Activated naive CD4-positive, alpha-beta T cell treated with anti-CD3 and anti-CD28 coated beads for 36 hours (primary cell): ENCODE results near the gene TKFC. TPM values are rescaled to one million over a fixed set of nuclear protein-coding genes. Genes with fewer than 3 reads are reported as not detected.

Experiments
- CTCF ChIA-PET: fragments of 350-600 bp; sonication (Branson Sonifier 250); formaldehyde crosslinking; loops from one replicate; lab custom pipeline; 2021; ENCODE audit warnings: antibody characterized with exemption; lab: Charles Lee
- DNase-seq: peaks from one replicate; pipeline ENCODE4 v3.0.0-alpha.2; 2020
- H3K27ac Mint-ChIP-seq: one replicate; pipeline ENCODE4 v1.8.0; 2021; ENCODE audit warnings: mild to moderate bottlenecking, mixed read lengths
- H3K27me3 Mint-ChIP-seq: one replicate; pipeline ENCODE4 v1.8.0; 2021; ENCODE audit warnings: low read depth, mixed read lengths
- H3K36me3 Mint-ChIP-seq: one replicate; pipeline ENCODE4 v1.8.0; 2021; ENCODE audit warnings: low read depth, mixed read lengths
- H3K4me1 Mint-ChIP-seq: one replicate; pipeline ENCODE4 v1.8.0; 2021; ENCODE audit warnings: low read depth, mixed read lengths
- H3K4me3 Mint-ChIP-seq: one replicate; pipeline ENCODE4 v1.8.0; 2021; ENCODE audit warnings: mild to moderate bottlenecking, moderate library complexity, mixed read lengths
- H3K9me3 Mint-ChIP-seq: one replicate; pipeline ENCODE4 v1.8.0; 2021; ENCODE audit warnings: mixed read lengths
- intact Hi-C: fragments of 100-400 bp; cut with micrococcal nuclease; formaldehyde crosslinking; loops from one replicate; pipeline ENCODE4 v1.15.1; 2023
- total RNA-seq, 2 experiments: library from RNA; stranded (reverse); gene quantifications; one replicate each; pipeline ENCODE4 v1.2.3, GENCODE V29; 2021

TKFC gene, protein sequence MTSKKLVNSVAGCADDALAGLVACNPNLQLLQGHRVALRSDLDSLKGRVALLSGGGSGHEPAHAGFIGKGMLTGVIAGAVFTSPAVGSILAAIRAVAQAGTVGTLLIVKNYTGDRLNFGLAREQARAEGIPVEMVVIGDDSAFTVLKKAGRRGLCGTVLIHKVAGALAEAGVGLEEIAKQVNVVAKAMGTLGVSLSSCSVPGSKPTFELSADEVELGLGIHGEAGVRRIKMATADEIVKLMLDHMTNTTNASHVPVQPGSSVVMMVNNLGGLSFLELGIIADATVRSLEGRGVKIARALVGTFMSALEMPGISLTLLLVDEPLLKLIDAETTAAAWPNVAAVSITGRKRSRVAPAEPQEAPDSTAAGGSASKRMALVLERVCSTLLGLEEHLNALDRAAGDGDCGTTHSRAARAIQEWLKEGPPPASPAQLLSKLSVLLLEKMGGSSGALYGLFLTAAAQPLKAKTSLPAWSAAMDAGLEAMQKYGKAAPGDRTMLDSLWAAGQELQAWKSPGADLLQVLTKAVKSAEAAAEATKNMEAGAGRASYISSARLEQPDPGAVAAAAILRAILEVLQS
- 100 to 1,000 TPM; 146 to 154 TPM for total RNA-seq

DNA sequence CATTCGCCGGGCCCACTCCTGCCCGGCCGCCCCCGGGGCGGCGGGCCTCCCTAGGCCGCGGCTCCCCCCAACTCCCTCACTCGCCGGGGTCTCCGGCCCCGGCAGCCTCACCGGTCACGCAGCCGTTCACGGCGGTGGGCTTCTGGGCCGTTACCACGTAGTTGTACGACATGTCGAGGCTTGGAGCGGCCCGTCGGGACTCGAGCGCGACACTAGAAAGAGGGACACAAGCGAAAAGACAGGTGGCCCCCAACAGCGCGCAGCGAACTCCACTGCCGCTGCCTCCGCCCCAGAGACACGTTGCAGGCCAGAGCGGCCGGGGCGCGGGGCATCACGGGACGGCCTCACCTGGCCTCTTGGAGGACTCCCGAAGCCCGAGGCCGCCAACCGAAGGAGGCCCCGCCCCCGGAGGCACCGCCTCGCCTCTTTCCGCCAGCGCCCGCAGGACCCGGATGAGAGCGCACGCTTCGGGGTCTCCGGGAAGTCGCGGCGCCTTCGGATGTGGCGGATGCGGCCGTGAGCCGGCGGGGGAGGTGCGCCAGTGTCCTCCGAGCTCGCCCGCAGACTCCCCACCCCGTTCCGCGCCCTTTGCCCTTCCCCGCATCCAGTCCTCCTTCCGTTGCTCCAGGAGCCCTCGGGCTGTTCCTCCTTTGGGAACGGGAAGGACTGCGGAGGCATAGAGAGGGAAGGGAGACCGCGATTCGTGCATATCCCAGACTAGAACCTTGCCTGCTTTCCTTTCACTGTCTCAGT, at the start of gene TKFC, which contains the start of gene DDB1:
TSS of gene TKFC (plus strand) at position 432 of the 753 bp plus-strand sequence. CDS start 1,501 bp downstream, outside the sequence.
TSS of gene DDB1 (minus strand) at position 309 of the 753 bp plus-strand sequence. CDS start at position 172, 137 bp downstream.
- Mint-ChIP-seq H3K9me3 (no peaks in the 10 kb centered on the region), H3K36me3 (peaks cover 41% of the 10 kb centered on the region), H3K4me3 (peak within 1 kb of the TSS; percentile 96), H3K4me1 (peaks cover 73% of the 10 kb centered on the region), H3K27me3 (no peaks in the 10 kb centered on the region), H3K27ac (peak within 1 kb of the TSS; percentile 94)
- peak; percentile 98 for DNase-seq
- CTCF ChIA-PET, result interaction anchor here (1.1 to 9.2 kb wide), 6 partner anchors 28 to 236 kb away, joined by 4 to 243 read pairs (median 24); partner anchors contain the start of genes CYB561A3, TMEM138 and TMEM216
- intact Hi-C loops, result loop anchor here (1.0 to 10.0 kb wide), 6 partner anchors 29 to 418 kb away; partner anchors contain the start of genes SDHAF2, TMEM109, TMEM138 and VPS37C

DNA sequence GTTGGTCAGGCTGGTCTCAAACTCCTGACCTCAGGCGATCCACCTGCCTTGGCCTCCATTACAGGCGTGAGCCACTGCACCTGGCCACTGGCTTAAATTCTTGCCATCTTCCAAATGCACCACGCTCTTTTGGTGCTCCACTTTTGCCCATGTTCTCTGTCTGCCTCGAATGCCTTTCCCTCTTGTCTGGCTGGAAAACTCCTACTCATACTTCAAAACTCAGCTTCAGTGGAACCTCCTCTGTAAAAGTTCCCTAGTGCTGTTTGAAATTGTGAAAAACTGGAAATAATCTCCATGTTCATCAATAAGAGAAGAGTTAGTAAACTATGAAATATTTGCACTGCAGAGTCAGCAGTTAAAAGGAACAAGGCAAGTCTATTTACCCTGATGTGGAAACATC, 49.4 kb upstream of the TKFC start:
- DNase-seq, result no peak
- Mint-ChIP-seq H3K4me1 (no peaks in the 10 kb centered on the region), H3K9me3 (no peaks in the 10 kb centered on the region), H3K36me3 (peaks cover 18% of the 10 kb centered on the region), H3K27me3 (no peaks in the 10 kb centered on the region), H3K4me3 (no peak overlapping the region), H3K27ac (no peak overlapping the region)
- intact Hi-C loops, result no loop called here
- CTCF ChIA-PET, result no interaction called here

DNA sequence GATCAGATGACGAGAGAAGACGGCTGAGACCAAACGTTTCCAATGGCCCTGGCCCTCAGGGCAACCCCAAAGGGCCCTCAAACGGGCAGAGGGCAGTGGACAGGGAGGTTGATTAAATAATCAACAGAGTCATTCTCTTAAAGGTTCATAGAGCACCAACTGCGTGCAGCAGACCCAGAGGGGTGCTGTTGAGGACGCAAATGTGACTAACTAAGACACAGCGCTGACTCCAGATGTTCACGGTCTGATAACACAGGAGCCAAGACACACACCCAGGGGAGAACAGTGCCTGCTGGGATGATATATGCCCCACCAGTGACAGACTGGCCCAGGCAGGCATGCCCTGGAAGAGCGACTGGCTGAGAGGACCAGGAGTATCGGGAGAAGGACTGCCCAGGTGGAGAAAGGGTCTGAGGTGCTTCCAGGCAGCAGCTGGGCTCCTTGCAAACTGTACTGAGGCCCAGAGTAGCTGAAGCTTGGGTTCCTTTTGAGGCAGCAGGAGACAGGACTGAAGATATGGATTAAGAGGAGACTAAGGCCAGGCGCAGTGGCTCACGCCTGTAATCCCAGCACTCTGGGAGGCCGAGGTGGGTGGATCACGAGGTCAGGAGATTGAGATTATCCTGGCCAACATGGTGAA, 45.6 kb upstream of the TKFC start:
- CTCF ChIA-PET, result interaction anchor here (0.6 kb wide), 2 partner anchors 73 to 423 kb away, joined by 3 read pairs; no protein-coding TSS in a partner anchor
- Mint-ChIP-seq H3K27me3 (peaks cover 2% of the 10 kb centered on the region), H3K9me3 (no peaks in the 10 kb centered on the region), H3K36me3 (peaks cover 14% of the 10 kb centered on the region), H3K4me3 (no peak overlapping the region), H3K27ac (no peak overlapping the region), H3K4me1 (peaks cover 1% of the 10 kb centered on the region)
- intact Hi-C loops, result no loop called here
- DNase-seq, result no peak

DNA sequence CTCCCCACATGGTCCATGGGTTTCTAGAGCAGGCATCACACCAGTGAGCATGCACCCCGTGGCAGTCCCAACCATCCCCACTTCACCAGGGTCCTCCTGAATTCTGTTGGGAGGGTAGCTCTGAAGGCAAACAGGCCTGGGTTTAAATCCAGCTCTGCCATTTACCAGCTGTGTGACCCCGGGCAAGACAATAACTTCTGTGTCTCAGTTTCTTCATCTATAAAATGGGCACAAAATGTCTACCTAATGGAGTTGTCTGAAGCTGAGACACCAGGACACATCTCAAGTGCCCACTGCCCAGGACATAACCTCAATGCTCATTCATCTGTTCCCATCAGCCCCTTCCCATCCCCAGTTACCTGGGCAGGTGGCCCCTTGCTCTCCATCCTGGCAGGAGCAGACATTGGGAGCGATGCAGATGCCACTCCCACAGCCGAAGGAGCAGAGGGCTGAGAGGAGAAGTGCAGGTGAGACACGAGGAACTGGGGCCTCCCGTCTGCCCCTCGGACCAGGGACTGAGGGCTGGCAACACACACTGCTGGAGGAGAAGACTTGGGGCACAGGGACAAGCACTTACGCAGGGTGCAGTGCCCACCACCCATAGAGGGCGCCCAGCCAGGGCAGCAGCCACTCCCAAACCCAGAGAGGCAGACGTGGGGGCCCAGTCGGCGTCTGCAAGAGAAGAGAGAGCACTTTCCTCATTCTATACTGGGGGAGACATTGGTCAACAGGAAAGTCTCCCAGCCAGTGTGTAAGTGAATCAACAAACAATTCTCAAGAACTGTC, 41.9 kb upstream of the TKFC start:
- intact Hi-C loops, result no loop called here
- Mint-ChIP-seq H3K4me1 (peaks cover 11% of the 10 kb centered on the region), H3K27ac (no peak overlapping the region), H3K9me3 (no peaks in the 10 kb centered on the region), H3K36me3 (peaks cover 3% of the 10 kb centered on the region), H3K4me3 (no peak overlapping the region), H3K27me3 (peaks cover 9% of the 10 kb centered on the region)
- CTCF ChIA-PET, result interaction anchor here (0.5 to 1.0 kb wide), 3 partner anchors 15 to 94 kb away, joined by 3 to 5 read pairs (median 4); no protein-coding TSS in a partner anchor
- no peak for DNase-seq

DNA sequence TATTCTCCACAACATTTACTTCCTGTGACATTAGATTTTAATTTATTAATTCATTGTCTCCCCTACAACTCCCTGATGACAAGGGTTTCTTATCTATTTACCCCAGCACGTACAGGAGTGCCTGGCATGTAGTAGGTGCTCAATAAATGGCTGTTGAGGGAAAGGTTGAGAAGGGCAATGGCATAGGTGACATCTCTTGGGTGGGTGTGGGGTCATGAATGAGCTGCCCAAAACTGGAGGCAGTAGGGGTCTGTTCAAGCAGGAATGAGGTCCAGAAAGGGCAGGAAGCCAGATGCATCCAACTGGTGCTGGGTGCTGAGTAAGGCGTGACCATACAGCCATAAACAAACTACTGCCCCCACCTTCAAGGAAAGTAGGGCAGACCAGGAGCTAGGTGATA, 40.7 kb upstream of the TKFC start:
- no peak for DNase-seq
- Mint-ChIP-seq H3K36me3 (peaks cover 3% of the 10 kb centered on the region), H3K9me3 (no peaks in the 10 kb centered on the region), H3K4me1 (peaks cover 15% of the 10 kb centered on the region), H3K4me3 (peak overlapping the region; percentile 29), H3K27ac (no peak overlapping the region), H3K27me3 (peaks cover 9% of the 10 kb centered on the region)
- intact Hi-C loops, result no loop called here
- CTCF ChIA-PET, result interaction anchor here (1.0 kb wide), 1 partner anchor 22 kb away, joined by 7 read pairs; no protein-coding TSS in a partner anchor

DNA sequence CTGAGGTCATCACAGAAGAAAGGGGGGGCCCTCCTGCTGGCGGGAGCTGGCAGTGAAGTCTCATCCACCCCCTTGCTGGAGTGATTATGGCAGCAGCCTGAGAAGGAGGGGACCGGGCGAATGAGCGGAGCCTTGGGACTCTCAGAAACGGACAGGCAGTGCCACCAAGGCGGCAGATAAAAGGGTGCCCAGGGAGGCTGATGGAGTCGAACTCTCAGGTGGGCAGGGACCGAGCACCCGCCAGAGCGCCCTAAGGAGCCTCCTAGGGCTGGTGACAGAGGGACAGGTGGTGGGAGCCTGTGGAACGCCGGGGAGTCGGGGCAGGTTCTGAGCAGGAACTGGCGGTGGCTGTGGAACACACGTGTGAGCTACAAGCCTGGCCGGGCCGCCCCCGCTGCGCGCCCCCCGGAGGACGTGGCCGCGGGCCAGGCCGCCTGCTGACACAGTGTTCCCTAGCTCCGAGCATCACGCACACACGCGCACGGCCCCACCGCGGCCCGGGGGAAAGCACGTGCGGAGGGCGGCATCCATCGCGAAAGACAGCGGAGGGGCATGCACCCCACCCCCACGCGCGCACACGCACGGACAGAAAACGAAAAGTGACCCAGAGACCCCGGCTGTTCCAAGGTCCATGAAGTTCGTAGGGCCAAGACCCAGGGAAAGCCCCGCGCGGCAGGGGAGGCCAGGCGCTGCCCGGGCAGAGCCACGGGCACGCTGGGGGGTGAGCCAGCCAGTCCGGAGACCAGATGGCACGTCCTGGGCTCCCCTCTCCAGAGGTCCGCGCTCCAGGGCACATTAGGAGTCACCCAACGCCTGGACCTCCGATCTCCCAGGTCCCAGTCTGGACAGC, 38.9 kb upstream of the TKFC start:
- no peaks in the 10 kb centered on the region for H3K9me3 Mint-ChIP-seq
- peak; percentile 42 for DNase-seq
- intact Hi-C loops, result loop anchor here (1.0 to 2.0 kb wide), 3 partner anchors 39 to 519 kb away; partner anchors contain the start of genes DDB1 and TKFC
- peaks cover 29% of the 10 kb centered on the region for H3K4me1 Mint-ChIP-seq
- CTCF ChIA-PET, result interaction anchor here (0.6 to 2.1 kb wide), 12 partner anchors 12 to 463 kb away, joined by 3 to 10 read pairs (median 4); no protein-coding TSS in a partner anchor
- H3K27me3 Mint-ChIP-seq, result peaks cover 9% of the 10 kb centered on the region
- H3K36me3 Mint-ChIP-seq, result peaks cover 16% of the 10 kb centered on the region
- H3K27ac Mint-ChIP-seq, result peak overlapping the region; percentile 72
- H3K4me3 Mint-ChIP-seq, result peak overlapping the region; percentile 84

DNA sequence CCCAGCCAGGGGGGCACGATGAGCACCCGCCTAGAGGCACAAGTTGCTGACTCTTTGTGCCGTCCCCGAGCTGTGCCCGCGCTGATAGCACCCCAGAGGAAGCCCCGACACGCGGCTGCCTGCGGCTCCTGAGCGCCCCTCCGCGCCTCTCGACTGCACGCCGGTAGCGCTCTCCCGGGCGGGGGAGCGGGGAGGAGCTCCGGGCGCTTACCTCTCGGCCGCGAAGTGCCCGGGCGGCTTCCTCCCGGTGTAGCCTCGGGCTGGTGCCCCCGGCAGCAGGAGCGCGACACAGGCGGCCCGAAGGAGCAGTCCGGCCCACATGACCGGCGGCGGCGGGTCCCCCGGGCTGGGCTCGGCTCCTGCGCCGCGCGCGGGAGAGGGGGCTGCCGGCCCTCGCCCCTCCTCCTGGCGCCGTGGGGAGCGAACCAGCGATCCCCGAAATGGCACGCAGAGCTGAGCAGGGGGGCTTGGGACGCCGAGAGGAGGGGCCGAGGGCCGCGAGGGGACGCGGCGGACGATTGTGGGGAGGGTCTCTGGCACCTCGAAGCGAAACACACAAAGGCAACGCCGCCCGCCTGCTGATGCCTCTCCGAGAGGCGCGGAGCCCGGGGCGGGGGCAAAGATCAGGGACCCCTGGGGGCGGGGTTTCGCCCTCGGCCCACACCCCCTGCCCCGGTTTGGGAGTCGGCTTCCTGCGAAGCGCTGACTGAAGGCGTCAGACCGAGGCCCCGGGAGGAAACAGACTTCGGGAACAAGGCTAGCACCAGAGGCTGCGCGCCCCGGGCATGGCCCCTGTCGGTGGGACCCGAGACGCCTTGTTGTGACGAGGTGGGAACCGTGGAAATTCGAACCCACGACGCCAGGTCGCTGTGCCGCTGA, 38.1 kb upstream of the TKFC start, which contains the start of gene VWCE:
TSS of gene VWCE (minus strand) at position 600 of the 879 bp plus-strand sequence. CDS start at position 321, 279 bp downstream.
- Mint-ChIP-seq H3K36me3 (peaks cover 16% of the 10 kb centered on the region), H3K4me1 (peaks cover 34% of the 10 kb centered on the region), H3K27me3 (peaks cover 9% of the 10 kb centered on the region), H3K4me3 (peak within 1 kb of the TSS; percentile 84), H3K9me3 (no peaks in the 10 kb centered on the region), H3K27ac (peak within 1 kb of the TSS; percentile 41)
- DNase-seq, result peak; percentile 83
- intact Hi-C loops, result loop anchor here (1.0 to 2.0 kb wide), 3 partner anchors 38 to 520 kb away; partner anchors contain the start of genes DDB1 and TKFC
- CTCF ChIA-PET, result interaction anchor here (0.7 to 2.1 kb wide), 10 partner anchors 13 to 464 kb away, joined by 3 to 10 read pairs (median 4); no protein-coding TSS in a partner anchor

DNA sequence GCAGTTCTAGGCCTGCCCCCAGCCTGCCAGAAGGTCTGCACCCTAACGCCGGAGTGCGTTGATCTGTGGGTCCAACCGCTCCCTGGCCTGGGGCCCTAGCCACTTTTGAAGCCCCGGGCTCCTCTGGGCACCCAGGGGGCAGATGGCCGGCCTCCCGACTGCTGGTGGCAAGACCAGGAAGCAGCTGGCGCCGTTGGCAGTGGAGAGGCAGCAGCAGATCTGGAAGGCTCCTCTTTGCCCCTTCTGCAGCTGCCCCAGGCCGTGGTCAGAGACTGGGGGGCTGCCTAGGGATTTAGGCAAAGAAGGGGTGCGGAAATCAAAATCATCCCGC, 37.5 kb upstream of the TKFC start:
- intact Hi-C loops, result loop anchor here (2.0 kb wide), 1 partner anchor 37 kb away; the partner anchor contains the start of genes DDB1 and TKFC
- H3K36me3 Mint-ChIP-seq, result peaks cover 20% of the 10 kb centered on the region
- no peak overlapping the region for H3K27ac Mint-ChIP-seq
- H3K4me1 Mint-ChIP-seq, result peaks cover 34% of the 10 kb centered on the region
- CTCF ChIA-PET, result interaction anchor here (0.8 to 1.1 kb wide), 2 partner anchors 41 to 93 kb away, joined by 3 to 4 read pairs; no protein-coding TSS in a partner anchor
- H3K27me3 Mint-ChIP-seq, result peaks cover 9% of the 10 kb centered on the region
- H3K9me3 Mint-ChIP-seq, result no peaks in the 10 kb centered on the region
- no peak for DNase-seq
- H3K4me3 Mint-ChIP-seq, result peak overlapping the region; percentile 46

DNA sequence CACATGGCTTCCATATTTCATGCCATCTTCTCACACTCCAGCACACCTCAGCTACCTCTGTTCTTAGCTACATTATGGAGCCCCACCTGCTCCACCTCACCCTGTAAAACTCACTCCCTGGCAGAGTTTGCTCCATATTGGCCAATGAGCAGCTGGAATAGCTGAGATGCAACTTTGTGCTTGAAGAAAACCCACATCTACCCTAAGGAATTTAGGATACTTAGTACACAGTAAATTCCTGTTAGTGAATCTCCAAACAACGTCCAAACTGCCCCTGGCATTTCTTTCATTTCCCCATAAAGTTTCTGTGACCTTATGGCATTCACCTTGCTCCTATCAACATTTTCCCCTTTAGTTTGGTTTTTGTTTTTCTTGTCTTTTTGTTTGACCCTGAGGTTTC, 35.7 kb upstream of the TKFC start:
- Mint-ChIP-seq H3K27ac (peak overlapping the region; percentile 67), H3K4me3 (no peak overlapping the region)

More for the DNA sequence above, 35.7 kb upstream of the TKFC start:
- Mint-ChIP-seq H3K36me3 (peaks cover 35% of the 10 kb centered on the region), H3K27me3 (peaks cover 8% of the 10 kb centered on the region), H3K4me1 (peaks cover 34% of the 10 kb centered on the region), H3K9me3 (no peaks in the 10 kb centered on the region)
- intact Hi-C loops, result no loop called here
- DNase-seq, result no peak
- CTCF ChIA-PET, result interaction anchor here (0.8 to 1.4 kb wide), 2 partner anchors 39 to 46 kb away, joined by 4 to 7 read pairs; no protein-coding TSS in a partner anchor
